Natural killer cell (primary cell): ENCODE data around the gene PRDX1. TPM values are rescaled to one million over a fixed set of nuclear protein-coding genes. Genes with fewer than 3 reads are reported as not detected.
A peak's percentile ranks its signal among the peaks of the same experiment; 100 is the strongest.

ENCODE experiments used
- ATAC-seq, 3 donors: fragments of 150-1000 bp in 2 of 3; fragments of 200-7000 bp in 1 of 3; cut with Tn5 transposase; 1 replicate in 1 of 3; 2 replicates in 2 of 3; pipeline ENCODE4 v1.10.0; 2021; ENCODE audit warnings: mild to moderate bottlenecking in 2 of 3, moderate library complexity in 2 of 3
- DNase-seq, 2 donors: peaks; one replicate each; pipeline versions ENCODE4 v3.0.0 to v3.0.0-alpha.2; 2013 to 2021; ENCODE audit warnings: mixed read lengths in 1 of 2
- H3K27ac ChIP-seq: one replicate; pipeline ENCODE4 v1.5.1; 2013; ENCODE audit warnings: mild to moderate bottlenecking, low read length
- H3K27me3 ChIP-seq: one replicate; pipeline ENCODE4 v1.6.1; 2013; ENCODE audit warnings: low read length; ENCODE audit not compliant: control insufficient read depth, insufficient read depth
- H3K36me3 ChIP-seq: one replicate; pipeline ENCODE4 v1.6.1; 2013; ENCODE audit warnings: low read length; ENCODE audit not compliant: control insufficient read depth, insufficient read depth
- H3K4me1 ChIP-seq: one replicate; pipeline ENCODE4 v1.6.1; 2013; ENCODE audit warnings: low read length; ENCODE audit not compliant: control insufficient read depth, insufficient read depth
- H3K4me3 ChIP-seq: one replicate; pipeline ENCODE4 v1.5.1; 2013; ENCODE audit warnings: low read length
- H3K9me3 ChIP-seq: one replicate; pipeline ENCODE4 v1.6.1; 2013; ENCODE audit warnings: low read length; ENCODE audit not compliant: control insufficient read depth, insufficient read depth
- H3K27ac Mint-ChIP-seq, 2 donors: one replicate each; pipeline ENCODE4 v1.8.0; 2022; ENCODE audit warnings: mild to moderate bottlenecking in 2 of 2, mixed read lengths in 2 of 2, moderate library complexity in 1 of 2
- H3K27me3 Mint-ChIP-seq, 2 donors: one replicate each; pipeline ENCODE4 v1.8.0; 2022; ENCODE audit warnings: low read depth in 2 of 2, mixed read lengths in 2 of 2
- H3K36me3 Mint-ChIP-seq: one replicate; pipeline ENCODE4 v1.8.0; 2022; ENCODE audit warnings: mixed read lengths
- H3K4me1 Mint-ChIP-seq, 2 donors: one replicate each; pipeline ENCODE4 v1.8.0; 2022; ENCODE audit warnings: mixed read lengths in 2 of 2
- H3K4me3 Mint-ChIP-seq: one replicate; pipeline ENCODE4 v1.8.0; 2022; ENCODE audit warnings: mild to moderate bottlenecking, moderate library complexity, mixed read lengths
- H3K9me3 Mint-ChIP-seq, 2 donors: one replicate each; pipeline ENCODE4 v1.8.0; 2022; ENCODE audit warnings: mixed read lengths in 2 of 2
- CTCF ChIP-seq: fragments of 200-600 bp; IDR thresholded peaks from one replicate; pipeline ENCODE4 v1.8.0; 2022; ENCODE audit warnings: antibody characterized with exemption
- WGBS: methylation state at CpG from one replicate; pipeline ENCODE4 v1.1.7; 2013; ENCODE audit warnings: missing lambda C conversion rate; ENCODE audit not compliant: insufficient coverage; 5-methylcytosine and 5-hydroxymethylcytosine counted together
- intact Hi-C: fragments of 100-400 bp; cut with micrococcal nuclease; formaldehyde crosslinking; loops from one replicate; pipeline ENCODE4 v1.14.2; 2022
- total RNA-seq, 4 donors: library from RNA; stranded (reverse); fragments of 120-200 nt in 1 of 4; gene quantifications; one replicate each; pipeline versions ENCODE4 v1.2.3 to v1.2.4, GENCODE V29; 2013 to 2022

The PRDX1 gene
- total RNA-seq, 3 donors from 2014 or later (not counting 1 experiment from before 2014, with no cell fraction given) = 24.8 to 39.1 (median 30.6) TPM

- peak overlapping the region; percentile 94 for H3K4me3 Mint-ChIP-seq
- no peak for TF ChIP-seq CTCF
- H3K9me3 Mint-ChIP-seq = no peaks in the 10 kb centered on the region
- no peaks in the 10 kb centered on the region for H3K27me3 Mint-ChIP-seq
- H3K4me1 Mint-ChIP-seq = peaks cover 26 to 28% of the 10 kb centered on the region in 2 donors
- ATAC-seq = no peak
- no peak for DNase-seq
- H3K36me3 ChIP-seq = no peaks in the 10 kb centered on the region
- no peak overlapping the region for H3K4me3 ChIP-seq
- no peak overlapping the region for H3K27ac ChIP-seq
- no peaks in the 10 kb centered on the region for H3K9me3 ChIP-seq
- no peaks in the 10 kb centered on the region for H3K36me3 Mint-ChIP-seq
- H3K27me3 ChIP-seq = no peaks in the 10 kb centered on the region
- H3K4me1 ChIP-seq = peaks cover 17% of the 10 kb centered on the region
- intact Hi-C loops = no loop called here
- H3K27ac Mint-ChIP-seq = peak overlapping the region in 1 of 2 donors; percentile 90
Observed at GRCh38 chr1:45498279-45498678, 23.4 kb downstream of the PRDX1 start.

GRCh38 chr1:45493116-45493697 is 28.5 kb downstream of the PRDX1 start:
- Histone ChIP-seq H3K27ac (no peak overlapping the region), H3K27me3 (no peaks in the 10 kb centered on the region), H3K4me1 (peaks cover 18% of the 10 kb centered on the region), H3K36me3 (no peaks in the 10 kb centered on the region), H3K4me3 (no peak overlapping the region), H3K9me3 (no peaks in the 10 kb centered on the region)
- Mint-ChIP-seq H3K4me3 (peak overlapping the region; percentile 60), H3K27me3 (no peaks in the 10 kb centered on the region), H3K9me3 (no peaks in the 10 kb centered on the region), H3K27ac (peak overlapping the region; percentile 34 to 49), H3K4me1 (peaks cover 5 to 6% of the 10 kb centered on the region in 2 donors), H3K36me3 (no peaks in the 10 kb centered on the region)
- ATAC-seq (no peak), DNase-seq (peak; percentile 36 to 81)
- WGBS = 71% methylated on average over 2 of the region's 2 CpGs
- TF ChIP-seq CTCF = peak; percentile 68
- intact Hi-C loops = loop anchor here (1.0 to 5.0 kb wide), 2 partner anchors 151 to 479 kb away; partner anchors contain the start of genes MUTYH and TOE1

DNA sequence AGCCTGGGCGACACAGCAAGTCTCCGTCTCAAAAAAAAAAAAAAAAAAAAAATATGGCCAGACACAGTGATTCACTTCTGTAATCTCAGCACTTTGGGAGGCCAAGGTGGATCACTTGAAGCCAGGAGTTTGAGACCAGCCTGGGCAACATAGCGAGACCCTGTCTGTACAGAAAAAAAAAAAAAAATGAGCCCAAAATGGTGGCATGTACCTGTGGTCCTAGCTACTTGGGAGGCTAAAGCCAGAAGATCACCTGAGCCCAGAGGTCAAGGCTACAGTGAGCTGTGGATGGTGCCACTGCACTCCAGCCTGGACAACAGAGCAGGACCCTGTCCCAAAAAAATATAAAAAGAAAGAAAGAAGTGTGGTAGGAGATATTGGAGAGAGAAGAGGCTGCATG is 29.0 kb downstream of the PRDX1 start:
- H3K27ac Mint-ChIP-seq = peak overlapping the region; percentile 34 to 49
- H3K27me3 Mint-ChIP-seq = no peaks in the 10 kb centered on the region
- DNase-seq = no peak
- H3K4me3 Mint-ChIP-seq = peak overlapping the region; percentile 60
- Histone ChIP-seq H3K27ac (no peak overlapping the region), H3K27me3 (no peaks in the 10 kb centered on the region), H3K4me1 (peaks cover 18% of the 10 kb centered on the region), H3K36me3 (no peaks in the 10 kb centered on the region), H3K9me3 (no peaks in the 10 kb centered on the region), H3K4me3 (no peak overlapping the region)
- H3K9me3 Mint-ChIP-seq = no peaks in the 10 kb centered on the region
- H3K4me1 Mint-ChIP-seq = peaks cover 5 to 6% of the 10 kb centered on the region in 2 donors
- WGBS = 89% methylated on average over 3 of the region's 3 CpGs
- no peaks in the 10 kb centered on the region for H3K36me3 Mint-ChIP-seq
- no peak for ATAC-seq
- intact Hi-C loops = loop anchor here (1.0 to 5.0 kb wide), 2 partner anchors 150 to 478 kb away; partner anchors contain the start of genes MUTYH and TOE1
- TF ChIP-seq CTCF = no peak
